ENCODE data around the gene ANKRD12.

The ANKRD12 gene

DNA sequence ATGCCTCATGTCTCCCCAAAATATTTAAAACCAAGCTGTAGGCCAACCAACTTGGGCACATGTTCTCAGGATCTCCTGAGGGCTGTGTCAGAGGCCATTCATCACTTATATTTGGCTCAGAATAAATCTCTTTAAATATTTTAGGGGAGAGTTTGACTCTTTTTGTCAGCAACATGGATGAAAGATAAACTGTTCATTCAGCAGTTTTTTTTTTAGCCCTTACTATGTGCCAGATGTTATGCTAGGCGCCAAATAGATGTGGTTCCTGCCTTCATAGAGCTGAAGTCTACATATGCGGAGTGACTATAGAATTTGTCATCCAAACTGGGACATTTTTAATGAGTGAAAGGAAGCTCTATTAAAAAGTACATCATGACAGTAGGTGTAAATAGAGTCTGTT, 155.5 kb downstream of the ANKRD12 start:
- TF ChIP-seq, protein P1, sequence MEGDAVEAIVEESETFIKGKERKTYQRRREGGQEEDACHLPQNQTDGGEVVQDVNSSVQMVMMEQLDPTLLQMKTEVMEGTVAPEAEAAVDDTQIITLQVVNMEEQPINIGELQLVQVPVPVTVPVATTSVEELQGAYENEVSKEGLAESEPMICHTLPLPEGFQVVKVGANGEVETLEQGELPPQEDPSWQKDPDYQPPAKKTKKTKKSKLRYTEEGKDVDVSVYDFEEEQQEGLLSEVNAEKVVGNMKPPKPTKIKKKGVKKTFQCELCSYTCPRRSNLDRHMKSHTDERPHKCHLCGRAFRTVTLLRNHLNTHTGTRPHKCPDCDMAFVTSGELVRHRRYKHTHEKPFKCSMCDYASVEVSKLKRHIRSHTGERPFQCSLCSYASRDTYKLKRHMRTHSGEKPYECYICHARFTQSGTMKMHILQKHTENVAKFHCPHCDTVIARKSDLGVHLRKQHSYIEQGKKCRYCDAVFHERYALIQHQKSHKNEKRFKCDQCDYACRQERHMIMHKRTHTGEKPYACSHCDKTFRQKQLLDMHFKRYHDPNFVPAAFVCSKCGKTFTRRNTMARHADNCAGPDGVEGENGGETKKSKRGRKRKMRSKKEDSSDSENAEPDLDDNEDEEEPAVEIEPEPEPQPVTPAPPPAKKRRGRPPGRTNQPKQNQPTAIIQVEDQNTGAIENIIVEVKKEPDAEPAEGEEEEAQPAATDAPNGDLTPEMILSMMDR (IDR thresholded peaks at IDR 0.05; ENCODE audit: insufficient read depth, low read length, poor library complexity, severe bottlenecking) = no peak

DNA sequence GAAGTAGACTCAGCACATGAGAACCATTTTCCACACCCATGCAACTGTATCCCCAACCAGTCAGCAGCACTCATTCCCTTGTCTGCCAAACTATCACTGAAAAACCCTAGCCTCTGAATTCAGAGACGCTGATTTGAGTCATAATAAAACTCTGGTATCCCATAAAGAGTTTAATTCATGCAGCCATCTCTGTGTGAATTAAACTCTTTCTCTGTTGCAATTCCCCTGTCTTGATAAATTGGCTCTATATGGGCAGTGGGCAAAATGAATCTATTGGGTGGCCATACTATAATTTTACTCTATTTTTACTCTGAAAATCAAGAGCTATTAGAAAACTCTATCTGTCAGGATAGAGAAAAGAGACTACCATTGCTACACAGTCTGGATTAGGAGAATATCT, 157.4 kb downstream of the ANKRD12 start:
- no peak overlapping the region for H3K4me3 ChIP-seq (replicated peaks; ENCODE audit: low read depth, low read length)
- H3K27me3 ChIP-seq (replicated peaks; ENCODE audit: control insufficient read depth, insufficient read depth, low read length) = no peaks in the 10 kb centered on the region
- no peaks in the 10 kb centered on the region for H3K36me3 ChIP-seq (ENCODE audit: control insufficient read depth, insufficient read depth, low read length)
- DNase-seq (ENCODE audit: extremely low read depth, insufficient read length) = no peak
- TF ChIP-seq, protein P1 (IDR thresholded peaks at IDR 0.05; ENCODE audit: insufficient read depth, low read length, poor library complexity, severe bottlenecking) = no peak

More for the DNA sequence above, 155.5 kb downstream of the ANKRD12 start:
- DNase-seq (ENCODE audit: extremely low read depth, insufficient read length) = no peak
- Histone ChIP-seq H3K4me3 (replicated peaks; ENCODE audit: low read depth, low read length) (no peak overlapping the region), H3K36me3 (ENCODE audit: control insufficient read depth, insufficient read depth, low read length) (no peaks in the 10 kb centered on the region), H3K27me3 (replicated peaks; ENCODE audit: control insufficient read depth, insufficient read depth, low read length) (no peaks in the 10 kb centered on the region)

DNA sequence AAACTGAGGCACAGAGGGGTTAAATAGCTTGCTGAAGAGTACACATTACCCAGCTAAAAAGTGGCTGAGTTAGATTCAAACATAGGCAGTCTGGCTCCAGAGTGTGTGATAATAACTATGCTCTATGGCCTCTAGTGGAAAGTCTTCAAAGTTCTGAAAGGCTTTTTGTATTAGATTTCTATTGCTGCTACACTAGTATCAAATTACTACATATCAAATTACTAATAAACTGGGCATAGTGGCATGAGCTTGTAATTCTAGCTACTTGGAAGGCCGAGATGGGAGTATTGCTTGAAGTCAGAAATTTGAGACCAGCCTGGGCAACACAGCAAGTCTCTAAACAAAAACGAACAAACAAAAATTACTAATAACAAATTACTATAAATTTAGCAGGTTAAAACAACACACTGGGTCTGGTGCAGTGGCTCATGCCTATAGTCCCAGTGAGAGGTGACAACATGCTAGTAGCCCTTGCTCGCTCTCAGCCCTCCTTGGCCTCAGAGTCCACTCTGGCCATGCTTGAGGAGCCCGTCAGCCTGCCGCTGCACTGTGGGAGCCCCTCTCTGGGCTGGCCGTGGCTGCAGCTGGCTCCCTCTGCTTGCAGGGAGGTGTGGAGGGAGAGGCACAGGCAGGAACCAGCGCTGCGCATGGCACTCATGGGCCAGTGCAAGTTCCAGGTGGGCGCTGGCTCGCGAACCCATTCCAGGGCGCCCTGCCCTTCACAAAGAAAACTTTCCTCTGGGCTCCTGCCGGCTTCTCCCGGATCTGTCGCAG, 159.8 kb downstream of the ANKRD12 start:
- TF ChIP-seq, protein P1 (IDR thresholded peaks at IDR 0.05; ENCODE audit: insufficient read depth, low read length, poor library complexity, severe bottlenecking) = no peak
- Histone ChIP-seq H3K27me3 (replicated peaks; ENCODE audit: control insufficient read depth, insufficient read depth, low read length) (no peaks in the 10 kb centered on the region), H3K4me3 (replicated peaks; ENCODE audit: low read depth, low read length) (no peak overlapping the region), H3K36me3 (ENCODE audit: control insufficient read depth, insufficient read depth, low read length) (no peaks in the 10 kb centered on the region)
- no peak for DNase-seq (ENCODE audit: extremely low read depth, insufficient read length)

DNA sequence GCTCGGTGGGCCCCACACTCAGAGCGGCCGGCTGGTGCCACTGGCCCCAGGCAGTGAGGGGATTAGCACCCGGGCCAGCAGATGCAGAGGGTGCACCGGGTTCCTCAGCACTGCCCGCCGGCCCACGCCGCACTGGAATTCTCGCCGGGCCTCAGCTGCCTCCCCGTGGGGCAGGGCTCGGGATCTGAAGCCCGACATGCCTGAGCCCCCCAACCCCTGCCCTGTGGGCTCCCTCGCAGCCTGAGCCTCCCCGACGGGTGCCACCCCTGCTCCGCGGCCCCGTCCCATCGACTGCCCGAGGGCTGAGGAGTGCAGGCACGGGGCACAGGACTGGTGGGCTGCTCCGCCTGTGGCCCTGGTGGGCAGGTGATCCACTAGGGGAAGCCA, 160.4 kb downstream of the ANKRD12 start:
- no peak for DNase-seq (ENCODE audit: extremely low read depth, insufficient read length)
- TF ChIP-seq, protein P1 (IDR thresholded peaks at IDR 0.05; ENCODE audit: insufficient read depth, low read length, poor library complexity, severe bottlenecking) = no peak
- Histone ChIP-seq H3K4me3 (replicated peaks; ENCODE audit: low read depth, low read length) (no peak overlapping the region), H3K36me3 (ENCODE audit: control insufficient read depth, insufficient read depth, low read length) (no peaks in the 10 kb centered on the region), H3K27me3 (replicated peaks; ENCODE audit: control insufficient read depth, insufficient read depth, low read length) (no peaks in the 10 kb centered on the region)

DNA sequence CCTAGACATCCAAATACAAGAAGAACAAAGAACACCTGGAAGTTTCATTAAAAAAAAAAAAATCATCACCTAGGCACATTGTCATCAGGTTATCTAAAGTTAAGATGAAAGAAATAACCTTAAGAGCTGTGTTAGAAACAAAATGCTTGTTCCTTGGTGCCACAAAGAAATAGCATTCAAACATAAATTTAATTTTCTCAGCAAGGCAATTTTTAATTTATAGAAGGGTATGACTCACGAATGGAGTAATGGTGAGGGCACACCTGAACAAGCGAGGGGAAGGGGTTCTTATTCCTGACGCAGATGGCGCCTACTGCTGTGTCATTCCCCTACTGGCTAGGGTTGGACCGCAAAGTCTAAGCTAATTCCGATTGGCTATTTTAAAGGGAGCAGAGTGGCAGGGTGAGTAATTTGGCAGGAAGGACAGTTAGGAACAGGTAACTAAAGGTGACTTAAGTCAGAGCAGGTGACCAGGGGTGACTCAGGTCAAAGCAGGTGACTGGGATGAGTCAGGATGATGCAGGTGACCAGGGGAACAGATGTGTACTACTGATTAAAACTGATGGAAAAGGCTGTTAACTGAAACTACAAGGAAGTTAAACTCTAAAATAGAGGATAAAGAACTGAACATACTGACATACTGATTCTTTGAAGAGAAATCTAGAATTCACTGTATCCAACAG, 167.9 kb downstream of the ANKRD12 start:
- Histone ChIP-seq H3K36me3 (ENCODE audit: control insufficient read depth, insufficient read depth, low read length) (no peaks in the 10 kb centered on the region), H3K27me3 (replicated peaks; ENCODE audit: control insufficient read depth, insufficient read depth, low read length) (no peaks in the 10 kb centered on the region), H3K4me3 (replicated peaks; ENCODE audit: low read depth, low read length) (no peak overlapping the region)
- TF ChIP-seq, protein P1 (IDR thresholded peaks at IDR 0.05; ENCODE audit: insufficient read depth, low read length, poor library complexity, severe bottlenecking) = no peak
- DNase-seq (ENCODE audit: extremely low read depth, insufficient read length) = no peak
